NCI-H1105 (cell line): ENCODE results near the gene ERVH48-1.
"Not testable (repeated sequence)": the region's sequence is repeated elsewhere in the genome, so short reads cannot be mapped to it uniquely, and the experiment has no call there.

Experiments
- DNase-seq: peaks from one replicate; lab custom pipeline; 2025; lab: John Stamatoyannopoulos, UW

ERVH48-1 gene

DNA sequence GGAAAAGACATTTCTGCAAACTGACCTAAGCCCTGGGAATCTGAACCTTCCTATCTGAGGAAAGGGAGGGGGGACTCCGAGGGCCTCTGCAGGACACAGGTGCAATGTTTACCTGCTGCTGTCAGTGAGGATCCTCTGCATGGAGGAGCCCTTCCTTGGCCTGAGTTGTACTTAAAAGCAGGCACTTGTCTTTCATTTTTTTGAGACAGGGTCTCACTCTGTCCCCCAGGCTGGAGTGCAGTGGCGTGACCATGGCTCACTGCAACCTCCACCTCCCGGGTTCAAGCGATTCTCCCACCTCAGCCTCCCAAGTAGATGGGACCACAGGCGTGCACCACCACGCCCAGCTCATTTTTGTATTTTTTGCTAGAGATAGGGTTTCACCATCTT is 13.2 kb upstream of the ERVH48-1 start:
- DNase-seq, result not testable (repeated sequence)

DNA sequence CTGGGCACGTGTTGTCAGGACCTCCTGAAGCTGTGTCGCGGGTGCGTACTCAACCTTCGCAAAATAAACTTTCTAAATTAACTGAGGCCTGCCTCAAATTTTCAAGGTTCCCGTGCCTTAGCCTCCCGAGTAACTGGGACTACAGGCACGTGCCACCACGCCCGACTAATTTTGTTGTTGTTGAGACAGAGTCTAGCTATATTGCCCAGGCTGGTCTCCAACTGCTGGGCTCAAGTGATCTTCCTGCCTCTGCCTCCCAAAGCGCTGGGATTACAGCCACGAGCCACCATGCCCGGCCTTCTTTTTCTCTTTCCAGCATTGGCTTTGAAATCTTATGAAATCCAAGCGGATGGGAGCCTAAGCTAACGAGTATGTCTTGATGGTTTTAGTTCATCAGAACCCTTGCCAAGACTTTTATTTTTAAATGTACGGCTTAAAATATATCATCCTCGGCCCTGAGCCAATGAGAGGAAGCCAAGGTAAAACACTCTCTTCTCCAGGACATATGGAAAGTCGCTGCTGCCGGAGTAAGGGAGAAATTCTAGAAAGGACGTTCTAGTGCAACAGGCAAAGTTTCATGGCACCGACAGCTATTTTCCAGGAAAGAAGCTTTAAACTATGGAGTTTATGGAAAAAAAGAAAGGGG is 12.7 kb upstream of the ERVH48-1 start:
- no peak for DNase-seq

DNA sequence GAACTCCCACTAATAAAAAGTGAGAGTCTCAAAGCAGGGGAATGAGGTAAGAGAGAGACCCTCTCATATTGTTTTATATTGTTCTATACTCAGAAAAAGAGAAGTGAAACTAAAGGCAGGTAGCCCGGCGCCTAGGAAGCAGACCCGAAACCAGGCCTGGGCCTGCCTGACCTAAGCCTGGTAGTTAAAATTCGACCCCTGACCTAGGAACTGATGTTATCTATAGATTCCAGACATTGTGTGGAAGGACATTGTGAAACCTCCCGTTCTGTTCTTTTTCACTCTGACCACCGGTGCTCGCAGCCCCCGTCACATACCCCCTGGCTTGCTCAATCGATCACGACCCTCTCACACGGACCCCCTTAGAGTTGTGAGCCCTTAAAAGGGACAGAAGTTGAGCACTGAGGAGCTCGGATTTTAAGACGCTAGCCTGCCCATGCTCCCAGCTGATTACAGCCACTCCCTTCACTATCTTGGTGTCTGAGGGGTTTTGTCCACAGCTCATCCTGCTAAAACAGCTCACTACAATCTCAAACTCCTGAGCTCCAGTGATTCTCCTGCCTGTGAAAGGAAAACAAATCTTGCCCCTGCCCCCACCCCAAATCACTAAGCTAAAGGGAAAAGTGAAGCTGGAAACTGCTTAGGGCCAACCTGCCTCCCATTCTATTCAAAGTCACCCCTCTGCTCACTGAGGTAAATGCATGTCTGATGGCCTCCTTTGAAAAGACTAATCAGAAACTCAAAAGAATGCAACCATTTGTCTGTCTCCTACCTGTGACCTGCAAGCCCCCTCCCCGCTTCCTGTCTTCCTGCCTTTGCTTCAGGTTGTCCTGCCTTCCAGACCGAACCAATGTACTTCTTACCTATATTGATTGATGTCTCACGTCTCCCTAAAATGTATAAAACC is 11.9 kb upstream of the ERVH48-1 start:
- not testable (repeated sequence) for DNase-seq

DNA sequence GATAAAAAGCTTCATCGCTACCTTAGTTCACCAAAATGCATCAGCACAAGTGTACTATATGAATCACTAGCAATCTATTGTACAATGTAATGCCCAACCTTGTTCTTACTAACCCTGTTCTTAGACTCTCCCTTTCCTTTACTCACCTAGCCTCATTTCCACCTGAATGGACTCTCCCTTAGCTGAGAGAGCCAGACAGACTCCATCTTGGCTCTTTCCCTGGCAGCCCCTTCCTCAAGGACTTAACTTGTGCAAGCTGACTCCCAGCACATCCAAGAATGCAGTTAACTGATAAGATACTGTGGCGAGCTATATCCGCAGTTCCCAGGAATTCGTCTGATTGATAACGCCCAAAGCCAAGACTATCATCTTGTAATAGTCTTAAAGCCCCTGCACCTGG is 10.9 kb upstream of the ERVH48-1 start:
- DNase-seq, result not testable (repeated sequence)

DNA sequence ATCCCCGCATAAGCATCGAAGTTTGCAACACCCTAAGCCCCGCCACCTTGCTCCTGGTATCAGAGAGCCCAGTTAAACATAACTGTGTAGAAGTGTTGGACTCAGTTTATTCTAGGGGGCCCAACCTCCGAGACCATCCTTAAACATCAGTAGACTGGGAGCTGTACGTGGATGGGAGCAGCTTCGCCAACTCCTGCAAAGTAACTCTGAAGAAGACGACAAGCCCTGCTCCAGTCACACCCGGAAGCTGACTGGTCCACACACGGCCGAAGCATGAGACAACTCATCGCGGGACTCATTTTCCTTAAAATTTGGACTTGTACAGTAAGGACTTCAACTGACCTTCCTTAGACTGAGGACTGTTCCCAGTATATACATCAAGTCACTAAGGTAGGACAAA is 8.5 kb upstream of the ERVH48-1 start:
- not testable (repeated sequence) for DNase-seq

DNA sequence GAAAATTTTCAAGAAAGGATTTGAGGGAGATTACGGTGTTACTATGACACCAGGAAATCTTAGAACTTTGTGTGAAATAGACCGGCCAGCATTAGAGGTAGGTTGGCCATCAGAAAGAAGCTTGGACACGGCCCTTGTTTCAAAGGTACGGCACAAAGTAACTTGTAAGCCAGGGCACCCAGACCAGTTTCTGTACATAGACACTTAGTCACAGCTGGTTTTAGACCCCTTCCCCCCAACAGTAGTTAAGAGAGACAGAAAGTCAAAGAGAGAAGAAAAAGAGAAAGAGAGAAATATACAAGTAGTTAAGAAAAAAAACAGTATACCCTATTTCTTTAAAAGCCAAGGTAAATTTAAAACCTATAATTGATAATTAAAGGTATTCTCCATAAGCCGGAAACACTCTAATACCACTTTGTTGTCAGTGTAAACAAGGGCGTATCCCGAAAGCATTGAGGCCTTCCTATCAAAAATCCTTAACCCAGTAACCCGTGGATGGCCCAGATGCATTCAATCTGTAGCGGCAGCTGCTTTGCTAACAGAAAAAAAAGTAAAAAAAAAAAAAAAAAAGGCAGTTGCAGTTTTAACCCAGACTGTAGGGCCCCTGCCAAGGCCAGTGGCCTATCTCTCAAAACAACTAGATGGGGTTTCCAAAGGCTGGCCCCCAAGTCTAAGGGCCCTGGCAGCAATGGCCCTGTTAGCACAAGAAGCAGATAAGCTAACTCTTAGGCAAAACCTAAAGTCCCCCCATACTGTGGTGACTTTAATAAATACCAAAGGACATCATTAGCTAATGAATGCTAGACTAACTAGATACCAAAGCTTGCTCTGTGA is 7.9 kb upstream of the ERVH48-1 start:
- not testable (repeated sequence) for DNase-seq

DNA sequence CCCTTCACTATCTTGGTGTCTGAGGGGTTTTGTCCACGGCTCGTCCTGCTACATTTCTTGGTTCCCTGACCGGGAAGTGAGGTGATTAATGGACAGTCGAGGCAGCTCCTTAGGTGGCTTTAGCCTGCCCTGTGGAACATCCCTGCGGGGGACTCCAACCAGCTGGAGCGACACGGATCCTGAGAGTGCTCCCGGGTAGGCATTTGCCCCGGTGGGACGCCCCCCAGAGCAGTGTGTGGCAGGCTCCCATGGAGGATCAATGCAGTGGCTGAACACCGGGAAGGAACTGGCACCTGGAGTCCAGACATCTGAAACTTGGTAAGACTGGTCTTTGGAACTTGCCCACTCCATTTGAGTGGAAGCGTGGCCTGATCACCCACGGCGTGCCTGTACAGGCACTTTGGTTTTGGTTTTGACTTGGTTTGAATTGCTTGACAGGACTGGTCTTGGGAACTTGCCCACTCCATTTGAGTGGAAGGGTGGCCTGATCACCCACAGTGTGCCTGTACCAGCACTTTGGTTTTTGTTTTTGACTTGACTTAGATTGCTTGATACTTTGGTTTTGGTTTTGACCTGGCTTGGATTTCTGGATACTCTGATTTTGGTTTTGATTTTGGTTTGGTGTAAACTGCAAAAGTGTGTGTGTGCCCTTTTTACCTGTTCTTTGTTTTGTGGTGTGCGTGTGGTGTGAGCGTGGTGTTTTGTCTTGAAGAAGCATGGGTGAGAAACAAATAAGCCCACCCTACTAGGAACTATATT is 7.1 kb upstream of the ERVH48-1 start:
- not testable (repeated sequence) for DNase-seq

DNA sequence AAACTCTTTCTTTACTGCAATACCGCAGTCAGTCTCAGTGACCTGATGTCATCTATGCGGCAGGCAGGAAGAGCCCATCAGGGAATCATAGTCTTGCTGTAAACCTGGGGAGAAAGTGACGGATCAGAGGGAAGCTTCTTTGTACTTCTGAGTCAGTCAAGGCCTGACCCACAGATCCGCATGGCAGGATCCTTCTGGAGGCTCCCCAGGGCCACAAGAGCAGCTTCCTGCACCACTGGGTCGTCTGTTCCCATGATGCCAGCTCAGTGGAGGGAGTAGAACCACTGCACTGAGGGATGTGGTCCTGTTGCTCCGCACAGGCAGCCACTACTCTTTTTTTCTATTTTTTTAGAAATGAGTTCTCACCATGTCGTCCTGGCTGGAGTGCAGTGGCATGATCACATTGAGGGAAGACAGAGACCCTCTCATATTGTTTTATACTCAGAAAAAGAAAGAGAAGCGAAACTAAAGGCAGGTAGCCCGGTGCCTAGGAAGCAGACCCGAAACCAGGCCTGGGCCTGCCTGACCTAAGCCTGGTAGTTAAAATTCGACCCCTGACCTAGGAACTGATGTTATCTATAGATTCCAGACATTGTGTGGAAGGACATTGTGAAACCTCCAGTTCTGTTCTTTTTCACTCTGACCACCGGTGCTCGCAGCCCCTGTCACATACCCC is 6.3 kb upstream of the ERVH48-1 start:
- no peak for DNase-seq

DNA sequence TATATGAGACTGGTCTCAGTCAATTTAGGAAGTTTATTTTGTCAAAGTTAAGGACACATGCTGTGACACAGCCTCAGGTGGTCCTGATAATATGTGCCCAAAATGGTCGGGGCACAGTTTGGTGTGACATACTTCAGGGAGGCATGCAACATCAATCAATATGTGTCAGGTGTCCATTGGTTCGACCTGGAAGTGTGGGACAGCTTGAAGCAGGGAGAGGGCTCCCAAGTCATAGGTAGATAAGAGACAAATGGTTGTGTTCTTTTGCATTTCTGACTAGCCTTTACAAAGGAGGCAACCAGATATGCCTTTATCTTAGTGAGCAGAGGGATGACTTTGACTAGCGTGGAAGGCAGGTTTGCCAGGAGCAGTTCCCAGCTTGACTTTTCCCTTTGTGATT is 4.5 kb upstream of the ERVH48-1 start:
- no peak for DNase-seq

DNA sequence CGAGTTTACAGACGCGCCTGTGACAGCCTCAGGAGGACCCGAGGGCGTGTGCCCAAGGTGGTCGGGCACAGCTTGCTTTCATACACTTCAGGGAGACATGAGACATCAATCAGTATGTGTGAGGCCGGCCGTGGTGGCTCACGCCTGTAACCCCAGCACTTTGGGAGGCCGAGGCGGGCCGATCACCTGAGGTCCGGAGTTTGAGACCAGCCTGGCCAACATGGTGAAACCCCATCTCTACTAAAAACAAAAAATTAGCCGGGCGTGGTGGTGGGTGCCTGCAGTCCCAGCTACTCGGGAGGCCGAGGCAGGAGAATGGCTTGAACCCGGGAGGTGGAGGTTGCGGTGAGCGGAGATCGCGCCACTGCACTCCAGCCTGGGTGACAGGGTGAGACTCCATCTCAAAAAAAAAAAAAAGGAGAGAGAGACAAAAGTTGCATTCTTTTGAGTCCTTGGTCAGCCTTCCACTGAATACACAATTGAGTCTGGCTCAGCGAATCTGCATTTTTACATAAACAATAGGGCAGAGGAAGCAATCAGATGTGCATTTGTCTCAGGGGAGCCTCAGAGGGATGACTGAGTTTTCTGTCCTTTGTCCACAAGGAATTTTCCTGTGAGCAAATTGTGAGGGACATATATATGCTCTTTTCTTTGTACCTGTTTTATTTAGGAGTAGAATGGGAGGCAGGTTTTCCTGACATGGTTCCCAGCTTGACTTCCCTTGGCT is 2.2 kb upstream of the ERVH48-1 start:
- not testable (repeated sequence) for DNase-seq

DNA sequence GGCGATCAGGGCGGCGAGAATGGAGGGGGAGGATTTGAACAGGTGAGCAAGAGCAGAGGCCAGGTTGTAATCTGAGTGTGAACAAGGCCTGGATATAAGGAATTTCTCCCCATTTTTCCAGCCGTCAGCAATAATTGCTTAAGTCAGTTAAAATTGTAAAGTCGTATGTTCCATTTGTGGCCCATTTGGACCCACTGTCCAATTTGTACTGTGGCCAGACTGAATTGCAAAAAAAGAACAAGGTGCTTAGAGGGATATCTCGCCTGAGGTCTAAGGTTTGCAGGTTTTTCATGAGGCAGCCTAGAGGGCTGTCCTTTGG is 1.0 kb downstream of the ERVH48-1 start:
- no peak for DNase-seq

DNA sequence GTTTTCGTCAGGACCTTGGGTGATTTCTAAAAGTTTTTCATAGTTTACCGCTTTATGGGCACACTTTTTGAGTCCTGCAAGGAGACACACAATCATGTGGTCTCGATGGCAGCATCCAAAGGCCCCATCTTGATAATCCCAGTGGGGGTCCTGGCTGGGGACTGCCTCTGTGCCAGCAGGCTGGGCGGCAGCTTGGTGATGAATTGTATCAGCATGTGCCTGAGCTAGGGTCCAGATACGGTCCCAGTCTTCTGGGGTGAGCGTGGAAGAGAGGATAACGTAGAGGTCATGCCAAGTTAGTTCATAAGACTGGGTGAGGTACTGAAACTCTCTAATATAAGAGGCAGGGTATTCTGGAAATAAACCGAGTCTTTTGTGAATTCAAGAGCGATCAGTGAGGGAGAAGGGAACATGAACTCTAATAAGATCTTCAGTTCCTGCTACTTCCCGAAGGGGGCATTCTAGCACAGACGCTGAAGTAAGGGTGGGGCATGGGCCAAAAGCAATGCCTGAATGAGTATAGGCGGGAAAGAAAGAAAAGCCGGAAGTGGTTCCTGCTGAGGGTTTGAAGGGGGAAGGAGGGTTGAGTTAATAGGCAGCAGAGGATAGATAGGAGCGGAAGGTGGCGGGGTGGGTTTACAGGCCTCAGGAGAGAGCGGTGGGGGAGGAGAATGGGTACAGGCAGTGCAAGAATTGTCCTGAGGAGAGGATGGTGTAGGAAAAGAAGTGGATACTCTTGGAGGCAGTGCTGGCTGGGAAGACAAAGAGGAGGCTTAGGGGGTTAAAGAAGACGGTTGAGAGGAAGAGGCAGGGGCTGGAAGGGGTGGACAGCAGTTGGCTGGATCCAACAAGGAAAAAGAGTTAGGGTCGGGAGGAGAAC is 1.6 kb downstream of the ERVH48-1 start:
- peak; percentile 78 for DNase-seq

DNA sequence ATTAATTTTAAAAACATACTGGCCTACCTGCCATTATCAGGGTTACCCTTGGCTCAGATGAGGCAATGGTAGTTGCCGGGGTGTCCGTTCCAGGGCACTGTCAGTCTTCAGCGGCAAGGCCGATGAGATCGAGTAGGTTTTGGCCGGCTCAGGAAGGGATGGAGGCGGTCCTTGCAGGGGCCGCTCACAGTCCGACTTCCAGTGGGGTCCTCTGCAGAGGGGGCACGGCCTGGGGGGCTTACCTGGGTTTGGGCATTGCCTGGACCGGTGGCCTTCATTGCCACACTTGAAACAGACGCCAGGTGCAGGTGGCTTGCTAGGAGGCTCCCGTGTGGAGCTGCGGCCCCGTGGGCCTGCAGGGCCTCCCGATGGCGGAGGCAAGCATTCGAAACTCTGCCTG is 2.5 kb downstream of the ERVH48-1 start:
- no peak for DNase-seq

DNA sequence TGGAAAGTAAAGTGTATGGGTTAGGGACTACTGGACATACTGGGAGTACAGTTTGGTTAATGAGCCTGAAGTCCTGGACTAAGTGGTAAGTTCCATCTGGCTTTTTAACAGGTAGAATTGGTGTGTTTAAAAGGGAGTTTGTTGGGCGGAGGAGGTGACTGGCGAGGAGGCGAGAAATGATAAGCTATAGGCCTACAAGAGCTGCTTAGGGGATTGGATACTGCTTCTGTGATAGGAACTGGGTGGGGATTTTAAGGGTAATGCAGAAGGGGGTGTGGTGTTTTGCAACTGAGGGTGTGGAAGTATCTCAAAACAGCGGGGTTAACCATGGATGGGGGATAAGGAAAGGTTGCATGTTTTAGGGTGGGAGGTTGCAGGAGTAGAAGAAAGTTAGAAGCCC is 3.5 kb downstream of the ERVH48-1 start:
- no peak for DNase-seq

DNA sequence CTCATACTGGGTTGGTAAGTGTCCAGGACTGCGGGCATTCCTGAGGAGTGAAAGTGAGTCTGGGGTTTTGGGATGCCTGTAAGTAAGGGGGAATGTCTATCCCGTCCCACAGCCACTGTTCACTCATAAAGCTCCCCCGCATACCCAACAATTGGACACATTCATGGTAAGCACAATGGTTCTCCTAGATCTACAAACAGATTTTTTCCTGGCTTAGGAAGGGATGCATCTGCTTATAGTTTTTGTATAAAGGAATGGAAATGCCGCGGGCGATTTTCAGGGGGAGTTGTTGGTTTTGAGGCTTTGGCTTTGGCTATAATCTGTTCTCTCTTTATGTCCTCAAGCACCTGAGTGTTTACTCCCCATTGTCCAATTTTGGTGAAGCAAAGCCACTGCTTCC is 7.1 kb downstream of the ERVH48-1 start:
- no peak for DNase-seq

DNA sequence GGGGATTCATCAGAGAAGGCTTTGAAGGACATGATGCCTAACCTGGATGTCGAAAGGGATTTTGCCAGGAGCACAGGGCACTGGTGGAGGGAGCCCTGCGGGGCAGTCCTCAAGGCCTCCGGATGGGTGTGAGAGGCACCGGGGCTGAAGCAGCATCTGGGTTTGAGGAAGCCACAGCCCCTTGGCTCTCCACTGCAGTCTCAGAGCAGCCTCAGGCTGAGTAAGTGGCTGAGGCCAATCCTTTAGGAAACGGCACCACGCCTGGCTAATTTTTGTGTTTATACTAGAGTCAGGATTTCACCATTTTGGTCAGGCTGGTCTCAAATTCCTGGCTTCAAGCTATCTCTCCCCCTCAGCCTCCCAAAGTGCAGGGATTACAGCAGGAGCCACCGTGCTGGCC is 12.0 kb downstream of the ERVH48-1 start:
- DNase-seq, result no peak

DNA sequence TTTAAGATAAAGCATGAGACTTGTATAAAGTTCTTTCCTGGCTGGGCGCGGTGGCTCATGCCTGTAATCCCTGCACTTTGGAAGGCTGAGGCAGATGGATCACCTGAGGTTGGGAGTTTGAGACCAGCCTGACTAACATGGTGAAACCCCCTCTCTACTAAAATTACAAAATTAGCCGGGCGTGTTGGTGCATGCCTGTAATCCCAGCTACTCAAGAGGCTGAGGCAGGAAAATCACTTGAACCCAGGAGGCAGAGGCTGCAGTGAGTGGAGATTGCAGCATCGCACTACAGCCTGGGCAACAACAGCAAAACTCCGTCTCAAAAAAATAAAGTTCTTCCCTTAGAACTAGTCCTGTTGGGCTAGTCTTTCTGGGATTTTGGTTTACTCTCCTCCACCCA is 13.5 kb downstream of the ERVH48-1 start:
- not testable (repeated sequence) for DNase-seq

DNA sequence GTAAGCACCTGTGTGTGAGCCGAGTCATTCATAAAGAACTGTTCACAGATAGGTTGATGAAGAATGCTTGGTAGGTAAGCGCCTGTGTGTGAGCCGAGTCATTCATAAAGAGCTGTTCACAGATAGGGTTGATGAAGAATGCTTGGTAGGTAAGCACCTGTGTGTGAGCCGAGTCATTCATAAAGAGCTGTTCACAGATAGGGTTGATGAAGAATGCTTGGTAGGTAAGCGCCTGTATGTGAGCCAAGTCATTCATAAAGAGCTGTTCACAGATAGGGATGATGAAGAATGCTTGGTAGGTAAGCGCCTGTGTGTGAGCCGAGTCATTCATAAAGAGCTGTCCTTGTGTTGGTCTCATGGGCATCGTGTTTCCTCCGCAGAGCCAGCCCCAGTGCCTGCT is 16.9 kb downstream of the ERVH48-1 start:
- not testable (repeated sequence) for DNase-seq

DNA sequence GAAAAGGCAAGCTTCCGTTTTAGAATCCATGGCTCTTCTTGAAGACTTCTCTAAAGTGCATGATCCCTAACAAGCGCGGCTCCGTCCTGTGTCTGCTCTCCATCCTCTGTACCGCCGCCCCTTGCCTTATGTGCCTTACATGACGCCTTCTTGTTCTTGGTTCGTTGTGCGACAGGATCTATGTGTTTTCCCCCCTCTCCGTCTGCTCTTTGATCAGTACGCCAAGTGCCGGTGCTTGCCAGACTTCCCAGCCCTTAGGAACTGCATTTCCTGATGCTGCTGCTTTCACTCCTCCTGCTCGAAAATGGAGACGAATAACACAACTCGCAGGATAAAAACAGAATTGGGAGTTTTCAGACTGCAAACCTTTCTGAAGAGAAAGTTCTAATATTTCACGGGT is 19.2 kb downstream of the ERVH48-1 start:
- no peak for DNase-seq

DNA sequence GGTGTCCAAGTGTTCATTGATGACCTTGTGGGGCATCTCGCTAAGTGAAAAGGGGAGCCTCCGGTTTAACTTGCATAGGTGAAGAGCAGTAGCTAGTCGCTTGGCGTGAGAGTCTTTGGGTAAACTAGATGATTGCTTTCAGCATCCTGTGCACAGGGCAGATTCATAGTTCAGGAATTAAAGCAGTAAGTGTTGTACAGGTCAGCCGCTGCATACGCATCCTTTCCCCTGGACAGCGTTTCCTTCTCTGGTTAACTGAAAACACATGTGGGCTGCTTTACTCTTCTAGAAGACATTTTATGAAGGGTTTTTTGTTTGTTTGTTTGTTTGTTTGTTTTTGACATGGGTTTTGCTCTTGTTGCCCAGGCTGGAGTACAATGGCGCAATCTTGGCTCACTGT is 20.2 kb downstream of the ERVH48-1 start:
- DNase-seq, result no peak
